Skeletal muscle tissue (tissue), 4 donors: Measurements from ENCODE around the gene RIC8B. TPM values are rescaled to one million over a fixed set of nuclear protein-coding genes. Genes with fewer than 3 reads are reported as not detected.

Experiments used
- H3K27ac ChIP-seq: one replicate; pipeline ENCODE4 v1.7.0; 2013; ENCODE audit warnings: mild to moderate bottlenecking, low read depth, low read length, inconsistent platforms
- H3K27me3 ChIP-seq, 3 donors: one replicate each; pipeline ENCODE4 v1.7.0; 2013; ENCODE audit warnings: low read length in 3 of 3; ENCODE audit not compliant: control insufficient read depth in 3 of 3, insufficient read depth in 3 of 3
- H3K36me3 ChIP-seq, 3 donors: one replicate each; pipeline ENCODE4 v1.7.0; 2013; ENCODE audit warnings: low read length in 3 of 3; ENCODE audit not compliant: control insufficient read depth in 3 of 3, insufficient read depth in 3 of 3
- H3K4me1 ChIP-seq, 3 donors: one replicate each; pipeline ENCODE4 v1.7.0; 2013; ENCODE audit warnings: low read length in 3 of 3, mild to moderate bottlenecking in 3 of 3; ENCODE audit not compliant: control insufficient read depth in 3 of 3, insufficient read depth in 3 of 3
- H3K4me3 ChIP-seq, 3 donors: one replicate each; pipeline ENCODE4 v1.7.0; 2013; ENCODE audit warnings: low read length in 3 of 3
- H3K9ac ChIP-seq, 3 donors: one replicate each; pipeline ENCODE4 v1.7.0; 2013; ENCODE audit warnings: low read length in 3 of 3, mild to moderate bottlenecking in 3 of 3, moderate library complexity in 2 of 3, low read depth in 1 of 3
- H3K9me3 ChIP-seq, 3 donors: one replicate each; pipeline ENCODE4 v1.7.0; 2013; ENCODE audit warnings: low read length in 3 of 3; ENCODE audit not compliant: control insufficient read depth in 3 of 3
- total RNA-seq: library from RNA; depleted of rRNA; stranded (reverse); fragments of >200 nt; gene quantifications from one replicate; pipeline ENCODE4 v1.2.3, GENCODE V29; 2014
- donor health status: Osteomylitis.

RIC8B gene
- total RNA-seq, 1 donor from 2014 or later, result 19.3 TPM

DNA sequence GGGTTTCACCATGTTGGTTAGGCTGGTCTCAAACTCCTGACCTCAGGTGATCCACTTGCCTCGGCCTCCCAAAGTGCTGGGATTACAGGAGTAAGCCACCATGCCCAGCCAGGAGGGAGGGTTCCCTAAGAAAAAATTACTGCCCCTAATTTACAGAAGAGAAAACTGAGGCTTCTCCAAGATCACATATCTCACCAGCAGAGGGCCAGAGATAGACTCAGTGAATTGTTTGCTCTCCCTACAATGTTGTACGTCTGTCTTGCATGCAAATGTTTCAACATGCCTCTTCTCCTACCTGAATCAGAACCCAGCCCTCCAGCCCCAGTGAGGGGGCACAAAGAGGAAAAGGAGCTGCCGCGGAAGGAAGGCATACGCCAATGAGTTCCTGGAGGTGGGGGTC is 132.9 kb downstream of the RIC8B start:
- Histone ChIP-seq H3K27ac (no peak overlapping the region), H3K4me1 (peaks cover 4 to 6% (median 5%) of the 10 kb centered on the region in 3 donors), H3K4me3 (no peak overlapping the region), H3K36me3 (no peaks in the 10 kb centered on the region), H3K27me3 (peaks cover 2 to 11% (median 6%) of the 10 kb centered on the region in 3 donors), H3K9me3 (no peaks in the 10 kb centered on the region), H3K9ac (no peak overlapping the region)

DNA sequence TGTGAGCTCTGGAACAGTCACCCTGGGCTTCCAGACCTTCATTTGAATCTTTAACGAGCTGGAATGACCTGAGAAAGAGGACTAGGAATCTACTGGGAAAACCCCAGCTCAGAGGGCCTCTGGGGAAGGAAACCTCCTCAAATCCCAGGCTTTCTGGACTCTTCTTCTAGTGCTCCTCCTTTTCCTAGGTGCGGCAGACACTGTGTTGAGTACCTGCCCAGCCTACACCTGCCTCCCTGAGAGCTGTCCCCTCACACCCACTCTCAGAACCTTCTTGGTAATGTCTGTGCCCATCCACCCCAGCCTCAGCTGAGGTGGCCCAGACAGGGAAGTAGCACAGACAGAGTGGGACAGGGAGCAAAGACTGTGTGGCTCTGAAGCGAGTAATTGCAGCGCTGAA is 133.4 kb downstream of the RIC8B start:
- H3K9ac ChIP-seq, result no peak overlapping the region
- no peak overlapping the region for H3K4me3 ChIP-seq
- peaks cover 4 to 6% (median 5%) of the 10 kb centered on the region in 3 donors for H3K4me1 ChIP-seq
- H3K27ac ChIP-seq, result no peak overlapping the region
- no peaks in the 10 kb centered on the region for H3K36me3 ChIP-seq
- H3K27me3 ChIP-seq, result peaks cover 2 to 11% (median 6%) of the 10 kb centered on the region in 3 donors
- H3K9me3 ChIP-seq, result no peaks in the 10 kb centered on the region

DNA sequence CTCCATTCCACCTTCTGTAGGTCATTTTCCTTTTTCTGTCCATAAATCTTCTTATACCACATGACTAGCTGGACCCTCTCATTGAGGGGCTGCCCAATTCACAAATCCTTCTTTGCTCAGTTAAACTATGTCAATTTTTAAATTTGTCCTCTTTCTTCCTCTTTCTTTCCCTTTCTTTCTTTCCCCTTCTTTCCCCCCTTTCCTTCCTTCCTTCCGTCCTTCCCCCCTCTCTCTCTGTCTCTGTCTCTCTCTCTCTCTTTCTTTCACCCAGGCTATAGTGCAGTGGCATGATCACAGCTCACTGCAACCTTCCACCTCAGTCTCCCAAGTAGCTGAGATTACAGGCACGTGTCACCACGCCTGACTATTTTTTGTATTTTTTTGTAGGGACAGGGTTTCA is 134.1 kb downstream of the RIC8B start:
- Histone ChIP-seq H3K27ac (no peak overlapping the region), H3K4me1 (peaks cover 0 to 2% (median 0%) of the 10 kb centered on the region in 3 donors), H3K9ac (no peak overlapping the region), H3K4me3 (no peak overlapping the region), H3K9me3 (no peaks in the 10 kb centered on the region), H3K27me3 (peaks cover 2 to 11% (median 6%) of the 10 kb centered on the region in 3 donors), H3K36me3 (no peaks in the 10 kb centered on the region)

DNA sequence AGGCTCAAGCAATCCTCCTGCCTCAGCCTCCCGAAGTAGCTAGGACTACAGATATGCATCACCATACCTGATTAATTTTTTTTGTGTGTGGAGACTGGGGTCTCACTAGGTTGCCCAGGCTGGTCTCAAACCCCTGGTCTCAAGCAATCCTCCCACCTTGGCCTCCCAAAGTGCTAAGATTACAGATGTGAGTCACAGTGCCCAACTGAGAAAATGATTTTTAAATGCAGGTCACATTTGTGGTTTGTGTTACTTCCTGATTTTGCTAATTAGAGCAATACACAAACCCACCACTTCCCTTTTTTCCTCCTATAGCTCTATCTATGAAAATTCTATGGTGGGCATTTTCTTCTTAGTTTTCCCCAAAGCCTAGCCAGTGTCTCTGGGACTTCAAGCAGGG is 135.7 kb downstream of the RIC8B start:
- Histone ChIP-seq H3K9me3 (no peaks in the 10 kb centered on the region), H3K4me1 (no peaks in the 10 kb centered on the region), H3K27me3 (peaks cover 2 to 11% (median 6%) of the 10 kb centered on the region in 3 donors), H3K4me3 (no peak overlapping the region), H3K9ac (no peak overlapping the region), H3K27ac (no peak overlapping the region), H3K36me3 (no peaks in the 10 kb centered on the region)

DNA sequence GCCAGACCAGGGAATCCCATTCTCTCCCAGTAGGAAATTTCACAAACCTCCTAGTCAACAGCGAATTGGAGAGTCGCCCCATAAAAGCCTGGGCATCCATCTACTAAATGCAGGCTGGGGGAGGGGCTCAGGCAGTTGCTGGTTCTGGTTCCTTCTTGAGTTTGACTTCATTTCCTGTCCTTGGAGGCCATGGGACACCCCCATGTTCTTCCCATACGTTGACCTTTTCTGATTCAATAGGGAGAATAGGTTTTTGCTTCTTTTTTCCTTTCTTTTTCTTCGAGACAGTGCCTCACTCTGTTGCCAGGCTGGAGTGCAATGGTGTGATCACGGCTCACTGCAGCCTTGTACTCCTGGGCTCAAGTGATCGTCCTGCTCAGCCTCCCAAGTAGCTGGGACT is 137.1 kb downstream of the RIC8B start:
- no peaks in the 10 kb centered on the region for H3K9me3 ChIP-seq
- no peak overlapping the region for H3K4me3 ChIP-seq
- no peaks in the 10 kb centered on the region for H3K36me3 ChIP-seq
- H3K27ac ChIP-seq, result no peak overlapping the region
- H3K27me3 ChIP-seq, result peaks cover 2 to 11% (median 6%) of the 10 kb centered on the region in 3 donors
- H3K9ac ChIP-seq, result no peak overlapping the region
- no peaks in the 10 kb centered on the region for H3K4me1 ChIP-seq

DNA sequence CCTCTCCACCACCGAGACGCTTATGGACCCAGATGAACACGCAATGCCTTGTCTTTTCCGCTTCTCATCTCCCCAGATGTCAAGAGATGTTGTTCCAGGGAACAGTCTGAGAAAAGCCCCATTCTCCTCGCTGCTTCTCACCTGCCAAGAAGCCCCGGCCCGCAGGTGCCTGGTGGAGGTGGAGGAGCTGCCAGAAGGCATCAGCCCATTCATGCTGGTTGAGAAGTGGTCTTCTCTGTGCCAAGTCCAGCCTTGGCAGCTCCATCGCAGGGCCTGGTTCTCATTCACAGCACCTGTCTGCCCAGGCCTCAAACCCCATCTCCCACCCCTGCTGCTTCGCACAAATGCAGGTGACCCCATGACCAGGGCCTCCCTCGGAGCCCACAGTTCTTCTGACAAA is 139.0 kb downstream of the RIC8B start:
- Histone ChIP-seq H3K9ac (no peak overlapping the region), H3K4me1 (no peaks in the 10 kb centered on the region), H3K27me3 (peaks cover 0 to 8% (median 0%) of the 10 kb centered on the region in 3 donors), H3K27ac (no peak overlapping the region), H3K9me3 (no peaks in the 10 kb centered on the region), H3K36me3 (no peaks in the 10 kb centered on the region), H3K4me3 (no peak overlapping the region)

DNA sequence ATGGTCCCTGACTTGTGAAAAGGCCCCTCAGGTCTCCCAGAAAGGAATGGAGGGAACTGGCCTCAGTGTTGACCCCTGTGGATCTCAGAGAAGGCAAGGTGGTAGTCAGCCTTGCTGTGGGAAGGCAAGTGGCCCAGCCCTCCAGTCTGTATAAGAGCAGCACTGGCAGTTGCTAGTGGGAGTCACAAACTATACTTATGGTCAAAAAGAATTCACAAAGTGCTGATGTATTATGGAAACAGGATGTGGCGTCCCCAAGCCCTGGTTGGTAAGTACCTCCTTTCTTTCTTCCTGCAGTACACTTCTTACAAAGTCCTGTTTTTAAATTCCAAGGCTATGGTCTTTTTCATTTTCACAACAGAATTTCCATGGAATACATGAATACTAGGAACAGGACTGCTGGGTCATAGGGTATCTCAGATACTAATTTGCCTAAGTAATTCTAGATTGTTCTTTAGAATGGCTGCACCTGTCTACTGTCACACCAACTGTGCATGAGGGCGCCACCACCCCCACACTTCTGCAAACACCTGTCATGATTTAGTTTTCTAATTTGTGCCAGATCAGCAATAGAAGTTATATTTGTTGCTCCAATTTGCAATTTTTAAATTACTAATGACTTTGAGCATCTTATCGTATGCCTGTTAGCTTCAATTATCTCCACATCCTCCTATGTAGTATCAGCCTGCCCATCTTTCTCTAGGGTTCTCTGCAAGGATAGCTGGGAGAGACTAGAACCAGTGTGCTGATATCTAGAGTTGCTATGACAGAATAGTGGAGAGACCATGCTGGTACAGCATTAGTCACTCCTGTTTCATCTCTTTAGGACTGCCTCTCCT is 140.5 kb downstream of the RIC8B start:
- no peaks in the 10 kb centered on the region for H3K4me1 ChIP-seq
- H3K4me3 ChIP-seq, result no peak overlapping the region
- no peaks in the 10 kb centered on the region for H3K27me3 ChIP-seq
- H3K27ac ChIP-seq, result no peak overlapping the region
- no peaks in the 10 kb centered on the region for H3K9me3 ChIP-seq
- H3K9ac ChIP-seq, result no peak overlapping the region
- H3K36me3 ChIP-seq, result no peaks in the 10 kb centered on the region

DNA sequence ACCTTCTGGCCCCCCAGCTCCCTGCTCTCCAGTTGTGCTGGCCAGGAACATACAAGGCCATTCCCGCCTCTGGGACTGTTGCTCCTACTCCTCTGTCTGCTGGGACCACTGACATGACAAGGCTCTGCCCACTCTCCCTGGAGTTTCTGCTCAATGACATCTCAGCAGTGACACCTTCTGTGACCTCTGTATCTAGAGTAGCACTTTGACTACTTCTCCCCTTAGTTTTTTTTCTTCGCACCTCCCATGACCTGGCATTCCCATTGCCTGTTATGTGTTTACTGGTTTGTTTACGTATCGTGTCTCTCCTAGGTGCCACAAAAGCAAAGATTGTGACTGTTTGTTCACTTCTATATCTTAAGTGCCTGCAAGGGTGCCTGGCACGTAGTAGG is 141.1 kb downstream of the RIC8B start:
- no peak overlapping the region for H3K27ac ChIP-seq
- H3K27me3 ChIP-seq, result no peaks in the 10 kb centered on the region
- no peaks in the 10 kb centered on the region for H3K9me3 ChIP-seq
- H3K36me3 ChIP-seq, result no peaks in the 10 kb centered on the region
- no peak overlapping the region for H3K4me3 ChIP-seq
- no peaks in the 10 kb centered on the region for H3K4me1 ChIP-seq
- H3K9ac ChIP-seq, result no peak overlapping the region

DNA sequence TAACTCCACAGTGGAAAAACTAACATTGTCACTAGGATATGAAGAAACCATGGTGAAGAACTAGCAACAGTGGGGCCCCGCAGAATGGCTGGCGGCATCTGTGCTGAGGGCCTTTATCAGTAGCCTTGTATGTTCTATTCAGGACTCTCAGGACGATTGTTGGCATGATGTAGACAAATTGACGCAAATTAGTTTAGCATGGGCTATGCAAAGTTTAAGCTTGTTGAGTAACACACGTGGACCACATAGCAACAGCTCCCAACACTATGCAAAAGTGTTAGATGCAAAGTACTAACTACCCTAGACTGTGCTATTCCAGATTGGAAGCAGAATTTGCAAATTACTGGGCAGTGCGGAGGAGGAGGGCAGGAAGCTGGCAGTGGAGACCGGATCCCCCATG is 143.0 kb downstream of the RIC8B start:
- Histone ChIP-seq H3K9ac (no peak overlapping the region), H3K27ac (no peak overlapping the region), H3K9me3 (no peaks in the 10 kb centered on the region), H3K36me3 (no peaks in the 10 kb centered on the region), H3K4me3 (no peak overlapping the region), H3K4me1 (no peaks in the 10 kb centered on the region), H3K27me3 (no peaks in the 10 kb centered on the region)

DNA sequence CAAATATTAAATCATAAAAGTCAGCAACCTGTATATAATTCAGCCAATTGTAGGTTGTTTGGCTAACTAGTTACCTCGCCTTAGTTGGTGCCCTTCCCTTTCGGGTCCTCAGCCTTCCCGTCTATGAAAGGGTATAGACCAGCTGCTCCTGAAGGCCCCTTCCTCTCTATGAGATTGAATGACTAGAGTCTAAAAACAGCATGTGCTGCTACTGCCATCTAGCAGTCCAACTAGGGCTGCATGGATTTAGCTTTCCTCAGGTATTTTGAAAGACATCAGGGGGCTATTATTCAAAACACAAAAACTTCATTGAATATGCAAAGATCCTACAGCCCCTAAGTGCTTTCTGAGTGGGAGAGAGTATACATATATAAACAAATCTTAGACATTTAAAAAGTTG is 144.3 kb downstream of the RIC8B start:
- H3K27me3 ChIP-seq, result no peaks in the 10 kb centered on the region
- no peak overlapping the region for H3K27ac ChIP-seq
- no peak overlapping the region for H3K9ac ChIP-seq
- no peaks in the 10 kb centered on the region for H3K9me3 ChIP-seq
- H3K4me1 ChIP-seq, result no peaks in the 10 kb centered on the region
- H3K36me3 ChIP-seq, result no peaks in the 10 kb centered on the region
- H3K4me3 ChIP-seq, result no peak overlapping the region
